22Rv1 (cell line): Measurements from ENCODE around the gene KCNA5.

Source experiments
- H3K27ac ChIP-seq: fragments of 450-650 bp; 2 replicates; pipeline ENCODE4 v1.5.1; 2017
- ZFX ChIP-seq: fragments of 450-650 bp; IDR thresholded peaks from 2 replicates; pipeline ENCODE4 v1.6.1; 2017; ENCODE audit warnings: antibody characterized with exemption, borderline replicate concordance
- TF ChIP-seq, protein P1 (sequence below): fragments of 450-650 bp; IDR thresholded peaks from 2 replicates; pipeline ENCODE4 v1.5.1; 2017; ENCODE audit warnings: mild to moderate bottlenecking

Gene KCNA5

DNA sequence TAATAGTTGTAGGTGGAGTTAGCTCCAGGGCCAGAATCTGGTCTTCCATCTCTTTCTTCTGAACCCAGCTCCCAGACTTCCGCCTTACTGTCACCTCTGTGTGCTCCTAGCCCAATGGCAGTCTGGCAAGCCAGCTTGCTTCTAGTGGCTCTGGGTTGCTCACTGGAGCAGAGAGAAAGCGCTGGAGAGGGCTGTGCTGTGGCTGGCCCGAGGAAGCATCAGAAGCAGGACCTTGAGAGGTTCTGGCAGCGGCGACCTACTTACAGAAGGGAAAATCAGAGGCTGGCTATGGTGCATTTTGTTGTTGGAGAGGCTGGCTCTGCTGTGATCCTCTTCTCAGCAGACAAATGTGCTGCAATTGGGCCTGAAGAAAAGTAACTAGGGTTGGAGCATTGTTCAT is 28.6 kb downstream of the KCNA5 start:
- H3K27ac ChIP-seq, result no peak overlapping the region
- TF ChIP-seq, protein P1, sequence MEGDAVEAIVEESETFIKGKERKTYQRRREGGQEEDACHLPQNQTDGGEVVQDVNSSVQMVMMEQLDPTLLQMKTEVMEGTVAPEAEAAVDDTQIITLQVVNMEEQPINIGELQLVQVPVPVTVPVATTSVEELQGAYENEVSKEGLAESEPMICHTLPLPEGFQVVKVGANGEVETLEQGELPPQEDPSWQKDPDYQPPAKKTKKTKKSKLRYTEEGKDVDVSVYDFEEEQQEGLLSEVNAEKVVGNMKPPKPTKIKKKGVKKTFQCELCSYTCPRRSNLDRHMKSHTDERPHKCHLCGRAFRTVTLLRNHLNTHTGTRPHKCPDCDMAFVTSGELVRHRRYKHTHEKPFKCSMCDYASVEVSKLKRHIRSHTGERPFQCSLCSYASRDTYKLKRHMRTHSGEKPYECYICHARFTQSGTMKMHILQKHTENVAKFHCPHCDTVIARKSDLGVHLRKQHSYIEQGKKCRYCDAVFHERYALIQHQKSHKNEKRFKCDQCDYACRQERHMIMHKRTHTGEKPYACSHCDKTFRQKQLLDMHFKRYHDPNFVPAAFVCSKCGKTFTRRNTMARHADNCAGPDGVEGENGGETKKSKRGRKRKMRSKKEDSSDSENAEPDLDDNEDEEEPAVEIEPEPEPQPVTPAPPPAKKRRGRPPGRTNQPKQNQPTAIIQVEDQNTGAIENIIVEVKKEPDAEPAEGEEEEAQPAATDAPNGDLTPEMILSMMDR, result no peak
- no peak for TF ChIP-seq ZFX

DNA sequence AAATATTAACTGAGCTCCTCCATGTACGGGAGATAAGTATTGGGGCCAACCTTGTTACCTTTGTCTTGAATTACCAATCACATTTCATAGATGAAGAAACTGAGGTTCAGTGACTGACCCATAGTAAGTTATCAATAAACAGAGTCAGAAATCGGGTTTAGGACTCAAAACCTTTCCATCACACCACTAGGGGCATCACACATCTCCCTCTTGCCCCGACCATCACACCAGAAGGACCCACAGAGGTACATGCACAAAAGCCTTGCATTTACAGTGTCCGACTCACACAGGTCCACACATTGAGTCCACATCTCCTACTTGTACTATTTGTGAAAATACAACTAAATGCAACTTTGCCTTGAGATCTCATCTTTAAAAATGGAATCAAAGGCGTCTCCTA is 29.4 kb downstream of the KCNA5 start:
- H3K27ac ChIP-seq, result no peak overlapping the region
- TF ChIP-seq ZFX, result no peak
- TF ChIP-seq, protein P1, result peak; percentile 4; the same call in 1 of the 2 replicates

DNA sequence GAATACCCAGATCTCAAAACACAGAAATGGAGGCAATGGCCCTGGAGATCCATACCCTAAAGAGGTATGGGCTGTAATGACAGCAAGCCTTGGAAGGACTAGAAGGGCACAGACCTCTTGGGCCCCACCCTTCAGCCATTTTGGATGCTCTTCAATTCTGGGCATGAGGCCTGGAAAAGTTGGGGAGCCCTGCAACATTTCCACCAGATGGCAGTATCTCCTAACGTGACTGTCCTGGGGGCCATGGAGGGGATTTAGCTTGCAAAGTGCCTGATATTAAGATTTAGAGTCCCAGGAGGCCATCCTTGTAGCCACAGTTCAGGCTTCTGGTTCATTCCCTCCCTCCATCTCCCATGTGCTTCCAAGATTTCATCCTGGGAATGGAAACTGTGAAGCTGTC is 30.2 kb downstream of the KCNA5 start:
- TF ChIP-seq ZFX, result no peak
- TF ChIP-seq, protein P1, result no peak
- H3K27ac ChIP-seq, result no peak overlapping the region

DNA sequence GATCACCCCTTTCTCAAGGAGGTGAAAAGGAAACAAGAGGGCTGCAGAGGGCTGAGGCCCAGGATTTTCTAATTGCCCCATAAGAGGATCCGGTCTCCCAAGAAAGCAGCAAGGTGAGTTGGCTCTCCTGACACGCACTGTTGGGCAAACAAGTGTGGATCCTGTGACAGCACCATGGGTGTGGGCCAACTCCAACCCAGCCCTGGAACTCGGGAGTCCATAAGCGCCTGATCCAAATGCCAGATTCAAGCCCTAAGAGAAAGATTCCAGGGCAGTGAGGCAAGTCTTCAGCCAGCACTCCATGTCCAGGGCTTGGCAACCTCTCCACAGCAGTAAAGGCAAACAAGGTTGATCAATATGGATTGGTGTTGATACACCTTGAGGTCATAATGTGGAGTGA is 33.1 kb downstream of the KCNA5 start:
- TF ChIP-seq, protein P1, result no peak
- no peak for TF ChIP-seq ZFX
- no peak overlapping the region for H3K27ac ChIP-seq

DNA sequence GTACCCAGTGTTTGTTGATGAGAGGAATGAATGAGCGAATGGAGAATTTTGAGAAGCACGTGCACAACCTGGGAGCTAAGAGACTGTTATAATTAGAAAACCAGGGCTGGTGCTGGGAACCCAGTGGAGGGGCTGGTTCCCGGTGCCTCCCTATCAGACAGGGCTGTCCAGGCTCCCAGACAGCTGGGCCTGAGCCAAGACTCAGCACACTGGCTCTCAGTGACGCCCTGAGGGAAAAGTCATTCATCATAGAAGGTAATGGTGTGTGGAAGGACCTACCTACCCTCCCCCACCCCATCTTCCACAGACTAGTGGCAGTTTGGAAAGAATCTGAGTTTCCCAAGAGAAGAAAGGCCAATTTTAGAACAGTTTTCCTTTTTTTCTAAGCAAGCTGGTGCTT is 34.7 kb downstream of the KCNA5 start:
- H3K27ac ChIP-seq, result no peak overlapping the region
- no peak for TF ChIP-seq ZFX
- TF ChIP-seq, protein P1, result no peak

DNA sequence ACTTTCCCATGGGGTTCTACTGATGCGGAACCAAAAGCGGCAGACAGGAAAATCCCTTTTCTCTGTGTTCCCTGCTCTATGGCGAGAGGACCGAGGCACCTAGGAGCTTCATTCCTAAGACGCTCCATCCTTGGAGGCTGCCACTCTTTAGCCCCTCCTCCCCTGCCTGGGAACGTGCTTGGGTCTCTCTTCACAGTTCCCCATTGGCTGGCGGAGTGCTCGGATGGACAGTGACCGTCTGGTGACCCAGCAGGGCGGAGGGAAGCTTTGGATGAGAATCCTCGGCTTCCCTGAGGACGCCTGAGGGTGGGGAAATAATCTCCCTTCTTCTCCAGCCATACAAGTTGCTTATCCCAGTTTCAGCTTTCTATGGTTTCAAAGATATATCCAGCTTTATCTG is 37.3 kb downstream of the KCNA5 start:
- TF ChIP-seq, protein P1, result no peak
- no peak for TF ChIP-seq ZFX
- H3K27ac ChIP-seq, result no peak overlapping the region

DNA sequence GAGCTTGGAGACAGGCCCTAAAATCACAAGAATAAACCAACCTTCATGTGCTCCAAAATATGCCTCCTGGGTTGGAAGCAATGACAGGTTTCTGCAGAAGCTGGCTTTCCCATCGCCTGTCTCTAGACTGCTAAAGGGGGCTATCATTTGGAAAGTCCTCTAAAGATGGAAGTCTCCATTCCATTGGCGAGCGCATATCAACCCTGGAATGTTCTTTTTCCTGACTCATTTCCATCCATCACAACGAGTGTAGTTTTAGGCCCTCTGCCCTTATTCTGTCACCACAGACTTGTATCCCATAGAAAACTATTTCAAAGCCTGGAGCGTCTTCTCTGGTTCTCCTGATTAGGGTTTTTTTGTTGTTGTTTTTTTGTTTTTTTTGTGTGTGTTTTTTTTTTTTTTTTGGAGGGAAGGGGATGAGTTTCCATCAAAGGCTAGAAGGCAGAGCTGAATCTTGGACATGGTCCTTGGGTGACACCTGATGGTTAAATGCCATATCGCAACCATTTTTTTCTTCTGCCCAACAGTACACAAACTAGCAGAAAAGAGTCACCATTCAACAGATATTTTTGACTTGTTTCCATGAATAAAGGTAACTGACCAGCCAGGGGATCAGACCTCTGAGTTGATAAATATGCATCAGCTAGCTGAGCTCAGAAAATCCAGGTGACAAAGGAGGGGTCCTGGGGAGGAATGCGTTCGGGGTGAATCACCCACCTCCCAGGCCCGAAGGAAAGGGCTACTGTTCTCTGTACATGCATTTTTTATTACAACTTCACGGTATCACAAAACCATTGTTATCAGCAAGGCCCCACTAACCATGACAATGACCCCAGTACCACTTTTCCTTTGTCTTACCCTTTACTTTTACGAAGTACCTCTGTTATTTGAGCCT is 40.5 kb downstream of the KCNA5 start:
- TF ChIP-seq, protein P1, result peak; percentile 88
- TF ChIP-seq ZFX, result no peak
- H3K27ac ChIP-seq, result no peak overlapping the region
